ENCODE data around the gene SEC24A.

GRCh38 chr5:134620634-134621033 is 28.0 kb upstream of the SEC24A start:
- TF ChIP-seq CTCF (IDR thresholded peaks at IDR 0.05) (no peak), POLR2A (IDR thresholded peaks at IDR 0.05) (no peak)

Measured in lower leg skin (tissue), 3 donors.